ENCODE data around the gene PRRC2C. TPM values are rescaled to one million over a fixed set of nuclear protein-coding genes. Genes with fewer than 3 reads are reported as not detected.

Gene PRRC2C
- total RNA-seq, 4 donors from 2014 or later: 96.1 to 181 (median 104) TPM

- Histone ChIP-seq H3K27ac (no peak overlapping the region), H3K4me3 (no peak overlapping the region), H3K27me3 (no peaks in the 10 kb centered on the region), H3K9me3 (no peaks in the 10 kb centered on the region), H3K36me3 (no peaks in the 10 kb centered on the region), H3K4me1 (no peaks in the 10 kb centered on the region)
- WGBS: 67% methylated on average over 1 of the region's 1 CpG
- no peak for TF ChIP-seq CTCF (IDR thresholded peaks at IDR 0.05)
- TF ChIP-seq EP300 (IDR thresholded peaks at IDR 0.05): no peak
- no peak for TF ChIP-seq POLR2A (IDR thresholded peaks at IDR 0.05)
- no peak for TF ChIP-seq POLR2AphosphoS5 (IDR thresholded peaks at IDR 0.05)
- no peak for DNase-seq (ENCODE audit: low spot score in 2 of 2)
Measured at GRCh38 chr1:171625225-171625624, 139.9 kb downstream of the PRRC2C start.

GRCh38 chr1:171627020-171627419 is 141.7 kb downstream of the PRRC2C start:
- TF ChIP-seq EP300 (IDR thresholded peaks at IDR 0.05) (no peak), CTCF (IDR thresholded peaks at IDR 0.05) (no peak), POLR2A (IDR thresholded peaks at IDR 0.05) (no peak), POLR2AphosphoS5 (IDR thresholded peaks at IDR 0.05) (no peak)
- 89% methylated on average over 5 of the region's 5 CpGs for WGBS
- Histone ChIP-seq H3K4me3 (no peak overlapping the region), H3K36me3 (no peaks in the 10 kb centered on the region), H3K27ac (no peak overlapping the region), H3K4me1 (no peaks in the 10 kb centered on the region), H3K9me3 (no peaks in the 10 kb centered on the region), H3K27me3 (no peaks in the 10 kb centered on the region)
- DNase-seq (ENCODE audit: low spot score in 2 of 2): no peak

- no peak for DNase-seq (ENCODE audit: low spot score in 2 of 2)
- WGBS: 89% methylated on average over 2 of the region's 2 CpGs
- TF ChIP-seq POLR2AphosphoS5 (IDR thresholded peaks at IDR 0.05) (no peak), EP300 (IDR thresholded peaks at IDR 0.05) (no peak), CTCF (IDR thresholded peaks at IDR 0.05) (no peak), POLR2A (IDR thresholded peaks at IDR 0.05) (no peak)
- H3K9me3 ChIP-seq: no peaks in the 10 kb centered on the region
- no peak overlapping the region for H3K4me3 ChIP-seq
- H3K36me3 ChIP-seq: no peaks in the 10 kb centered on the region
- no peak overlapping the region for H3K27ac ChIP-seq
- no peaks in the 10 kb centered on the region for H3K27me3 ChIP-seq
- H3K4me1 ChIP-seq: no peaks in the 10 kb centered on the region
Measured at GRCh38 chr1:171628225-171628624, 142.9 kb downstream of the PRRC2C start.

GRCh38 chr1:171635661-171636060 is 150.3 kb downstream of the PRRC2C start:
- Histone ChIP-seq H3K36me3 (no peaks in the 10 kb centered on the region), H3K9me3 (no peaks in the 10 kb centered on the region), H3K4me3 (no peak overlapping the region), H3K27ac (no peak overlapping the region), H3K4me1 (no peaks in the 10 kb centered on the region), H3K27me3 (no peaks in the 10 kb centered on the region)
- DNase-seq (ENCODE audit: low spot score in 2 of 2): no peak
- TF ChIP-seq POLR2AphosphoS5 (IDR thresholded peaks at IDR 0.05) (no peak), CTCF (IDR thresholded peaks at IDR 0.05) (no peak), POLR2A (IDR thresholded peaks at IDR 0.05) (no peak), EP300 (IDR thresholded peaks at IDR 0.05) (no peak)
- 96% methylated on average over 2 of the region's 2 CpGs for WGBS

- Histone ChIP-seq H3K4me3 (no peak overlapping the region), H3K9me3 (no peaks in the 10 kb centered on the region), H3K36me3 (no peaks in the 10 kb centered on the region), H3K27ac (no peak overlapping the region), H3K4me1 (no peaks in the 10 kb centered on the region), H3K27me3 (no peaks in the 10 kb centered on the region)
- 82% methylated on average over 9 of the region's 11 CpGs for WGBS
- DNase-seq (ENCODE audit: low spot score in 2 of 2): no peak
- TF ChIP-seq POLR2AphosphoS5 (IDR thresholded peaks at IDR 0.05) (no peak), EP300 (IDR thresholded peaks at IDR 0.05) (no peak), CTCF (IDR thresholded peaks at IDR 0.05) (no peak), POLR2A (IDR thresholded peaks at IDR 0.05) (no peak)
Measured at GRCh38 chr1:171636141-171636540, 150.8 kb downstream of the PRRC2C start.
